Motor neuron (in vitro differentiated cells): ENCODE data around the gene TNRC18. TPM values are rescaled to one million over a fixed set of nuclear protein-coding genes. Genes with fewer than 3 reads are reported as not detected.

ENCODE experiments used
- ATAC-seq, 8 experiments: fragments of 200-7000 bp; cut with Tn5 transposase; replicated peaks in 6 of 8; 2 replicates each; pipeline ENCODE4 v1.8.0; 2021; ENCODE audit warnings: mild to moderate bottlenecking in 8 of 8, moderate library complexity in 8 of 8
- H3K27ac ChIP-seq, 2 donors: fragments of 250-450 bp; sonication (Bioruptor Pico); 2 replicates each; pipeline ENCODE4 v1.9.0; 2021; ENCODE audit warnings: antibody characterized with exemption in 2 of 2, mild to moderate bottlenecking in 2 of 2, moderate library complexity in 1 of 2
- H3K4me1 ChIP-seq, 2 donors: fragments of 250-450 bp; sonication (Bioruptor Pico); replicated peaks in 1 of 2; 2 replicates each; pipeline ENCODE4 v1.6.1; 2021; ENCODE audit warnings: antibody characterized with exemption in 2 of 2, mild to moderate bottlenecking in 2 of 2, moderate library complexity in 1 of 2
- H3K4me3 ChIP-seq, 5 donors: fragments of 250-450 bp; sonication (Bioruptor Pico); 2 replicates each; pipeline ENCODE4 v1.9.0; 2021; ENCODE audit warnings: antibody characterized with exemption in 5 of 5, mild to moderate bottlenecking in 5 of 5, moderate library complexity in 4 of 5
- WGBS, 10 experiments: fragments of 450-650 bp; shearing (Covaris generic); methylation state at CpG; one replicate each; pipeline ENCODE4 v1.0.0; 2022; 5-methylcytosine and 5-hydroxymethylcytosine counted together
- in situ Hi-C, 9 experiments: fragments of 400-800 bp; cut with MboI; loops; one replicate each; pipeline ENCODE4 v1.15.0; 2021; ENCODE audit warnings: low sequenced_read_pairs in 9 of 9, low pct_unique_long_range_greater_than_20kb in 2 of 9; ENCODE audit not compliant: unreplicated experiment in 9 of 9
- total RNA-seq, 8 experiments: library from RNA; unstranded; fragments of 300-600 nt; gene quantifications; 2 replicates each; pipeline versions ENCODE4 v1.2.3 to v1.2.4, GENCODE V29; 2022

Gene TNRC18
- total RNA-seq, 8 experiments from 2014 or later = 12.1 to 127 (median 45.8) TPM

GRCh38 chr7:5388273-5388901 is 35.2 kb downstream of the TNRC18 start:
- WGBS, 10 experiments = 96 to 100% methylated on average over 1 to 5 of the region's 81 CpGs; no CpG with 5 or more reads in 8 of the 10 experiments
- no peak overlapping the region for H3K27ac ChIP-seq
- in situ Hi-C loops = no loop called here
- ATAC-seq = peak in 2 of 8 experiments; percentile 11 to 20
- peaks cover 4 to 9% of the 10 kb centered on the region in 2 donors for H3K4me1 ChIP-seq
- no peak overlapping the region for H3K4me3 ChIP-seq

DNA sequence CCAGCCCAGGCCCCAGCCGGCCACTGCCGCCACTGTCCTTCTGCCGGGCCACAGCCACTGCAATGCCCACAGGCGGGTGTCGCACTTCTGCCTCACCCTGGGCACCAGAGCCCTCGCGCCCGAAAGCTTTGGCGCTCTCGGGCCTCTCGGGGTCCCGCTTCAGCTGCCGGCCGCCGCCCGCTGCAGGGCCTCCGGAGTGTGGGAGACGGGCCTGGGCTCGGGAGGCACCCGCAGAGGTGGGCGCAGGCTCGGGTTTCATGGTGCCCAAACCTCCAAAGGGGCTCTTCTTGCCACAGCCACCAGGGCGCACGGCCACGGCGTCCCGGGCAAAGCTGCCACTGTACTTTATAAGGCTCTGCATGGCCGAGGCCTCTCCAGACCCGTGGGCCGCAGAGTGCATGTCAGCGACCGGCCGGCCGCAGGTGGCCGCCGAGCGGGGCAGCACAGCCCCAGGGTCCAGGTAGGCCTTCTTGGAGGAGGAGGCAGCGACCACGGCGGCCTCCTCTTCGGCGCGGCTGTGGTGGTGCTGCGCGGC is 35.9 kb downstream of the TNRC18 start:
- in situ Hi-C loops = no loop called here
- WGBS, 10 experiments = 80 to 94% (median 87%) methylated on average over 2 to 15 of the region's 45 CpGs; no CpG with 5 or more reads in 6 of the 10 experiments
- no peak overlapping the region for H3K4me3 ChIP-seq
- no peak overlapping the region for H3K27ac ChIP-seq
- H3K4me1 ChIP-seq = peaks cover 10 to 15% of the 10 kb centered on the region in 2 donors
- no peak for ATAC-seq

DNA sequence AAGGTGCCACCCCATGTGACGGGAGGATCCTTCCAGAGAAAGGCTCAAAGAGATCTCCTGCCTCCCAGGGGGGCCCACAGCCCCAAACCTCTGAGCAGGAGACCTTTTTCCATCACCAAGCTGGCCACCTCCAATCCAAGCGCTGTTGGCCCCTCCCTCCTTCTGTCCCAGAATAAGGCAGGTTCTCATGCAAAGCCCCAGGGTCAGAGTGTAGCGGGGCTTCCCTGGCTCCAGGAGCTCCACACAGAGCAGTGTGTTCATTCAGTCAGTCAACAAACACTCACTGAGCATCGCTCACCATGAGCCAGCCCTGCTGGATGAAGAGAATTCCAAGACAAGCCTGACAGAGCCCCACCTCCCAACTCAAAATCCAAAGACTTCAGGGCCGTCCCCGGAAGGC is 39.0 kb downstream of the TNRC18 start:
- no peak overlapping the region for H3K4me3 ChIP-seq
- in situ Hi-C loops = no loop called here
- WGBS, 10 experiments = 40 to 100% (median 90%) methylated on average over 1 to 3 of the region's 6 CpGs; no CpG with 5 or more reads in 6 of the 10 experiments
- H3K27ac ChIP-seq = peak overlapping the region in 1 of 2 donors; percentile 18
- ATAC-seq = no peak
- peaks cover 22 to 26% of the 10 kb centered on the region in 2 donors for H3K4me1 ChIP-seq

DNA sequence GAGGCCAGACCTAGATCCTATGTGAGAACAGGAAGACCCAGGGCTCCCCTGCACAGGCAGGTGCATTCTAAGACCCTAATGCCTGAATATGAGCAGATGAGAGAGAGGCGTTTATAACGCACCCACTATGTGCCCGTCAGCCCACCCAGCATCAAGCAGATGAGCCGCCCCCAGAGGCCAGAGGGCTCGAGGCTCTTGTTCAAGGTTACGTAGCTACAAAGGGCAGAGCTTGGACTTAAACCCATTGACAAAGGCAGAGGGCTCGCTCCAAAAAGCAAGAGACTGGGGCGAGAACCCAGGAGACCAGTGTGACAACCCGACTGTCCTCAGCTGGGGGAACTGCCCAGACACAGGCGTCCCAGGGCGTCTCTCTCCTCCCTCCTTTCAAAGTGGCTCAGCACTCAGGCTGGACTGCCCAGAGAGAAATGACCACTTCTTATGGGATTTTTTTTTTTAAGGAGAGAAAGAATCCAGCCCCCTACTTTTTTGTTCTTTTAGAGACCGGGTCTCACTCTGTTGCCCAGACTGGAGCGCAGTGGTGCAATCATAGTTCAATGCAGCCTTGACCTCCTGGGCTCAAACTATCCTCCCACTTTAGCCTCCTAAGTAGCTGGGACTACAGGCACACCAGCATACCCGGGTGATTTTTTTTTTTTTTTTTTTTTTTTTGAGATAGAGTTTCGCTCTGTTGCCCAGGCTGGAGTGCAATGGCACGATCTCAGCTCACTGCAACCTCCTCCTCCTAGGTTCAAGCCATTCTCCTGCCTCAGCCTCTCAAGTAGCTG is 40.1 kb downstream of the TNRC18 start:
- H3K4me3 ChIP-seq = no peak overlapping the region
- no peak for ATAC-seq
- WGBS, 10 experiments = 0 to 100% (median 74%) methylated on average over 1 to 6 of the region's 16 CpGs; no CpG with 5 or more reads in 2 of the 10 experiments
- H3K4me1 ChIP-seq = peaks cover 22 to 26% of the 10 kb centered on the region in 2 donors
- in situ Hi-C loops = no loop called here
- H3K27ac ChIP-seq = peak overlapping the region; percentile 73 to 83

DNA sequence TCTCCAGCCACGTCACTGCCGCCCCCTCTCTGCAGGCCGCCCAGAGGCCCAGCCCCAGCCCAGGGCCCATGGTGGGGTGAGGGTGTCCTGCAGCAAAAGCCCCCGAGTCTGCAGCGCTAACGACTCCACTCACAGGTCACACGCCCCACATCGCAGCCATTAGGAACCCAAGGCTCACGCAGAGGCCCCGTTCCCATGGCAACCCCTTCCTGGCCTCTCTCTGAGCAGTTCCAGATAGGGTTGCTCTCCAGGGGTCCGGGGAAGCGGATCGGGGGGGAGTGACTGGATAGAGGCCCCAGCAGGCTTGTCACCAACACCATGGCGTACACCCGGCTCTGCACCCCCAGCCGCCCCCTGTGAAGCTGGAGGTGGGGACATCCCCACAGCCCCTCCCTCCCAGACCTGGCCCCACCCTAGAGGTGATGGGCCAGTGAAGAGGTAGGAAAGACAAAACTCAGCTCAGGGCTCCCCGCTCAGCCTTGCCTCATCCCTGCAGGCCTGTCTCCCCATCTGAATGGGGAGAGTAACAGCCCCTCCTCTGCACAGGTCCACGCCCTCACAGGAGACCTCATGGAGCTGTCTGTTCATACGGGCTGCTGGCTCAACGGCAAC is 41.2 kb downstream of the TNRC18 start:
- in situ Hi-C loops = no loop called here
- ATAC-seq = peak; percentile 19 to 93 (median 90)
- H3K27ac ChIP-seq = peak overlapping the region; percentile 73 to 83
- H3K4me1 ChIP-seq = peaks cover 22 to 26% of the 10 kb centered on the region in 2 donors
- WGBS, 10 experiments = 9 to 94% (median 9%) methylated on average over 3 to 7 of the region's 20 CpGs; no CpG with 5 or more reads in 7 of the 10 experiments
- H3K4me3 ChIP-seq = peak overlapping the region; percentile 15 to 30 (median 22)

DNA sequence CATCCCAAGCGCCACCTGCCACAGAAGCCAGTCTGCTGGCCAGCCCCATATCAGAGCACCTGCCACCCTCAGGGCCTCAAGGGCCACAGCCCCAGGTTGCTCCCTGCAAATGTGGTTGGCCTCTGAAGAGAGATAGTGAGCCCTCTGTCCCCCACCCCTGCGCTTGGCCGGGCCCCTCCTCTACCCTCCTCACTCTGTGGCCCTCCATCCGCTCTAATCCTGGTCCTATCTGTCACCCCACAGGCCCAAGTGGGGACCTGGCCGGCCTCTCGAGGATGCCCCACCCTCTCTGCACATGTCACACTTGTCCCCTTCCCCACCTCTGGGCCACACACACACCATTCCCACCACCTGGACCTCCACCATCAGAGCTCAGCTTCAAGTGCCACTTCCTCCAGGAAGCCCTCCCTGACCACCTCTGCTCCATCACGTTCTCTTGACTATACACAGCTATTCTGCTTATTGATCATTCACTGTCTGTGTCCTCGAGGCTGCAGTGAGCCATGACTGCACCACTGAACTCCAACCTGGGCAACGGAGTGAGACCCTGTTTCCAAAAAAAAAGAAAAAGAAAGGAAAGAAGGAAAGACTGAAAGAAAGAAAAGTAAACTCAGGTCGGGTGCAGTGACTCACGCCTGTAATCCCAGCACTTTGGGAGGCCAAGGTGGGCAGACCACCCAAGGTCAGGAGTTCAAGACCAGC is 42.4 kb downstream of the TNRC18 start:
- peaks cover 22 to 26% of the 10 kb centered on the region in 2 donors for H3K4me1 ChIP-seq
- H3K27ac ChIP-seq = peak overlapping the region; percentile 73 to 83
- H3K4me3 ChIP-seq = no peak overlapping the region
- WGBS, 10 experiments = 30 to 90% (median 87%) methylated on average over 1 to 4 of the region's 11 CpGs; no CpG with 5 or more reads in 2 of the 10 experiments
- no peak for ATAC-seq
- in situ Hi-C loops = no loop called here

GRCh38 chr7:5380350-5381070 is 43.1 kb downstream of the TNRC18 start:
- WGBS, 10 experiments = 71 to 100% (median 94%) methylated on average over 1 to 9 of the region's 20 CpGs; no CpG with 5 or more reads in 7 of the 10 experiments
- Histone ChIP-seq H3K27ac (peak overlapping the region in 1 of 2 donors; percentile 83), H3K4me1 (peaks cover 22 to 26% of the 10 kb centered on the region in 2 donors), H3K4me3 (no peak overlapping the region)
- no peak for ATAC-seq
- in situ Hi-C loops = no loop called here

DNA sequence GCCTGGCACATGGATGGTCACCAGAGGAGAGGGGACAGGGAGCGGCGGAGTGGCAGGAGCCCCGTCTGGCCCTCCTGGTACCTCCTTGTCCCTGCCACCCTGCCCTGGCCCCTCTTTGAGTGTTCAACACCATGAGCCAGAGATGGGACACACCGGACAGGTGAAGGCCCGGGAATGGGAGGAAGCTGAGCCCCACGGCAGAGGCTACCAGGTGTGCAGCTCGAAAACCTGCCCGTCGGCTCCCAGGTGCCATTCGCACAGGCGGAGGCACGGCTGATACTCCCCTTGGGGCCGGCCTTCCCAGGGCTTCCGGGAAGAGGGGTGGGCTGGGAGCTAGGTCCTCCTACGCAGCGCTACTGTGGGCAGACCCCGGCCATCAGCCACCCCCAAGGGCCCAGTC is 44.1 kb downstream of the TNRC18 start:
- no peak for ATAC-seq
- Histone ChIP-seq H3K4me1 (peaks cover 22 to 26% of the 10 kb centered on the region in 2 donors), H3K4me3 (no peak overlapping the region), H3K27ac (no peak overlapping the region)
- in situ Hi-C loops = no loop called here
- 100% methylated on average over 1 of the region's 17 CpGs; no CpG with 5 or more reads in 8 of the 10 experiments for WGBS, 10 experiments

DNA sequence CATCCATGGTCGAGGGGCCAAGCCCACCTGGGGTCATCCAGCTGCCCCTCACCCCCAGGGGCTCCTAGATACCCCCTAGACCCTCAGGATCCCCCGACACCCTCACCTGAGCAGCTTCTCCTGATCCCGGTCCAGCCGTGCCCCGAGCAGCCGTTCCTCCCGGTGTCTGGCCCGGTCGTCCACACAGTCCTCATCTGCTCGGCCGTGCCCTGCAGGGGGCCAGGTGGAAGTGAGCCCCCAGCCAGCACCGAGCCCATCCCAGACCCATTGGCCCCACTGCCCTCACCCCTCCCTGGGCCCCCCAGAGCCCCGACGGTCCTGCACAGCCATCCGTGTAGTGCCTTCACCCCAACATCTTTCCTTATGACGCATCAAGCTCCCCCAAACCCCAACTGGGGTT is 45.8 kb downstream of the TNRC18 start:
- no peak overlapping the region for H3K4me3 ChIP-seq
- H3K4me1 ChIP-seq = peaks cover 12 to 13% of the 10 kb centered on the region in 2 donors
- no peak overlapping the region for H3K27ac ChIP-seq
- WGBS, 10 experiments = 100% methylated on average over 1 of the region's 16 CpGs; no CpG with 5 or more reads in 9 of the 10 experiments
- in situ Hi-C loops = no loop called here
- ATAC-seq = no peak

- peaks cover 9 to 10% of the 10 kb centered on the region in 2 donors for H3K4me1 ChIP-seq
- no peak for ATAC-seq
- H3K4me3 ChIP-seq = no peak overlapping the region
- 80 to 90% methylated on average over 1 to 2 of the region's 20 CpGs; no CpG with 5 or more reads in 8 of the 10 experiments for WGBS, 10 experiments
- in situ Hi-C loops = no loop called here
- H3K27ac ChIP-seq = no peak overlapping the region
Measured at GRCh38 chr7:5377279-5377678, 46.4 kb downstream of the TNRC18 start.

DNA sequence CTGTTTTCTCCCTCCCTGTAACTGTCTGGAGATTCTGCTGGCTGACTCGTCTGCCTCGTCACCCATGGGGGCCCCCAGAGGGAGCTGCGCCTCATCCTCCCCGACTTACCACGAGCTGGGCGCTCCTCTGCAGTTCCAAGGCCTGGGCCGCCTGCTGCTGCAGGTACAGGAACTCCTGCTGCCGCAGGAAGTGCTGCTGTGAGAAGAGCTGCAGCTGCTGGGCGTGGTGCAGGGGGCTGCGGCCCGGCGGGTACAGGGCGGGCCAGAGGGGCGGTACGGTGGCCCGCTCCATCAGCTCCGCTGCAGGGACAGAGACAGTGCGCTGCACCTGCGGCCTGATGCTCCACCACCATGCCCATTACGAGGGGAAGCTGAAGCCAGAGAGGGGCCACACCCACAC is 47.7 kb downstream of the TNRC18 start:
- Histone ChIP-seq H3K4me3 (no peak overlapping the region), H3K27ac (no peak overlapping the region), H3K4me1 (no peaks in the 10 kb centered on the region)
- peak in 1 of 8 experiments; percentile 12 for ATAC-seq
- in situ Hi-C loops = no loop called here
- WGBS, 10 experiments = 89 to 97% (median 96%) methylated on average over 5 to 18 of the region's 20 CpGs; no CpG with 5 or more reads in 7 of the 10 experiments

GRCh38 chr7:5374464-5374863 is 49.2 kb downstream of the TNRC18 start:
- Histone ChIP-seq H3K4me1 (no peaks in the 10 kb centered on the region), H3K27ac (no peak overlapping the region), H3K4me3 (no peak overlapping the region)
- in situ Hi-C loops = no loop called here
- WGBS, 10 experiments = 92% methylated on average over 2 of the region's 19 CpGs; no CpG with 5 or more reads in 9 of the 10 experiments
- ATAC-seq = no peak
